Measurements from ENCODE around the gene ZNF836. TPM values are rescaled to one million over a fixed set of nuclear protein-coding genes. Genes with fewer than 3 reads are reported as not detected.

Gene ZNF836
- total and polyA plus RNA-seq, 9 of the 15 experiments (the other 6 are each of a cell fraction or from before 2014, with no cell fraction given): 0.24 to 0.69 (median 0.64) TPM; not detected in 2

DNA sequence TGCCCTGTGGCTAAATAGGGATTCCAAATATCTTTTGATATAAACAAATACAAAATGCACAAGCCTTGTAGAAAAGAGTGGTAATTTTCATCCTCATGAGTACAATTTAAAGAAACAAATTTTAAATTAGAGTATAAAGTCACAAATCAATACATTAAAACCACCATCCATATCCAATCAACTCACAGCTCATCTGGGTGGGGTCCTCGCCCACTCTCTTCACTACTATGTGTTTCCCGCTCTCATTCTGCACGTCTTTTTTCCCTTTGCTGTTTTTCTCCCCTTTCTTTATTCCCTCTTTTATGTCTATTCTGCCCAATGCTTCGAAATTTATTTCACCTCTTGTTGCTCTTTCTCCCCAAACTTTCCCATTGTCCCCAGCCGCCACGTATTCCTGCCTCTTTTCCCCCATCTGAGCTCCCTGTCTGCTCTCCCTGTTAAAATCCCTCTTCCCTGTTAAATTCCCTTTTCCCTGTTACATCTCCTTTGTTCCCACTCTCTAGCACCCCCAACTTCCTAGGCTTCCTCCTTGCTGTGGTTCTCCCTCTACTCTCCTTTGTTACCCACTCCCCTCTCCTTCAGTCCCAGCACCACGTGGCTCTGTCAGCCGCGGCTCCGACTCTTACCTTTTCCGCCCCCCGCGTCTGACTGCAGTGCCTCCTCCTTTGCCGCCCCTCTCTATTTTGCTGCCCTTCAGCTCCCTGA lies 33.0 kb downstream of the ZNF836 start (continued):
- TF ChIP-seq HBP1 (CRISPR knock-in tag; IDR thresholded peaks at IDR 0.05) (peak; percentile 34; the same call in 1 of the 2 replicates), SMAD1 (IDR thresholded peaks at IDR 0.05; ENCODE audit: low read depth, low read length, partially characterized antibody) (no peak), GATAD2A (IDR thresholded peaks at IDR 0.05) (no peak), ATF1 (CRISPR knock-in tag; IDR thresholded peaks at IDR 0.05) (no peak), ATF1 (tag; IDR thresholded peaks at IDR 0.05) (no peak), SNAPC5 (CRISPR knock-in tag; IDR thresholded peaks at IDR 0.05) (no peak), CHD2 (IDR thresholded peaks at IDR 0.05; ENCODE audit: low read depth, low read length) (no peak), ZNF232 (CRISPR knock-in tag; IDR thresholded peaks at IDR 0.05) (no peak), HCFC1 (IDR thresholded peaks at IDR 0.05; ENCODE audit: low read depth, low read length) (no peak), SMARCA5 (IDR thresholded peaks at IDR 0.05) (no peak), ZNF121 (CRISPR knock-in tag; conservative IDR thresholded peaks at IDR 0.05) (no peak), SMARCA4 (IDR thresholded peaks at IDR 0.05) (no peak), RAD51 (IDR thresholded peaks at IDR 0.05; ENCODE audit: borderline replicate concordance, low read depth) (peak; percentile 68), JUN (IDR thresholded peaks at IDR 0.05; ENCODE audit: borderline replicate concordance, low read depth, low read length) (no peak), JUN (CRISPR knock-in tag; IDR thresholded peaks at IDR 0.05; ENCODE audit: borderline replicate concordance) (no peak)
- TF ChIP-seq, protein P1, sequence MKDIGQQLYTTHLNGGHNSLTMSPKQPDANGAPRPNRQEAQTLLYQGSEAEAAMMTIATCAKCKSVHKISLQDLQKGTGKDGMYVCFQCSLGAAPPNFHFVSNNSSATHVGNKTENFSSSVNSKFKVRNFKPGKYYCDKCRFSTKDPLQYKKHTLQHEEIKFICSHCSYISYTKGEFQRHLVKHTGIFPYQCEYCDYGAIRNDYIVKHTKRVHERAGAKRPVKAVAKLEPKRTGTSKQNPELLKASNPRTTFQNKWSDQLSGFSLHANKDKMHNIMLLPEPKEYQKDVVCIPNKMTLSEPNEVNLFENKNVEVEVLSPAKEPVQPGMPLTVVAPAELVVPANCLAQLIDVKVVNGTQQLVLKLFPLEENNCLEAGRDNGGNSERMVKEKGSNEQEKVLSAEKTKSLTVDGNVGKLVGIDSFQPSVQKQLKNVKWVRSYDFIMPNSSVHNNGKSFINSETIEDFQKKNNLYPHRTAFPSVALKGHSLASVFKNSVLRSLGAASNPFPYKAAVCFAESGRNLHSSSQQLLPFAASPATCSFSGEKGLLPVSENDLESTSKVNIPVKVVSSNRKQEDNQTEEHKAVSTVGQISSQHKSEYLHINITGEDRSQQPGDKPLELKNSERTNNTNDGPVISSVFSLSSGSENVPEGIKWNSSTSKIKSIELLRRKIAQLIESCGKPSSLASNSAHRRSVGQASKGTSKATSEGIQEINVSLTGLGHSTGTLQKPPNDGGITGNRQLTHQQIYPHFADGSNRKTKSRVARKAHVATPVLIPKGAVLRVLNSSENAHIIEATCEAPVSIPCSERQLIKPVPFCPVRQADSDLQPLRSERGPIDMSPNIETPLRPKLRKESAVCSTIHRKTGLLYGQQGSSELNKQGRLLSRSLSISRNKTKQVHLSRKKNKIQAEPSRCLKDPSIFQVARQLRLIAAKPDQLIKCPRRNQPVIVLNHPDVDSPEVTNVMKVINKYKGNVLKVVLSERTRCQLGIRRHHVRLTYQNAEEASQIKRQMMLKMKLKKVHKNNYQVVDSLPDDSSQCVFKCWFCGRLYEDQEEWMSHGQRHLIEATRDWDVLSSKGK (CRISPR knock-in tag; IDR thresholded peaks at IDR 0.05): no peak
- TF ChIP-seq, protein P2, sequence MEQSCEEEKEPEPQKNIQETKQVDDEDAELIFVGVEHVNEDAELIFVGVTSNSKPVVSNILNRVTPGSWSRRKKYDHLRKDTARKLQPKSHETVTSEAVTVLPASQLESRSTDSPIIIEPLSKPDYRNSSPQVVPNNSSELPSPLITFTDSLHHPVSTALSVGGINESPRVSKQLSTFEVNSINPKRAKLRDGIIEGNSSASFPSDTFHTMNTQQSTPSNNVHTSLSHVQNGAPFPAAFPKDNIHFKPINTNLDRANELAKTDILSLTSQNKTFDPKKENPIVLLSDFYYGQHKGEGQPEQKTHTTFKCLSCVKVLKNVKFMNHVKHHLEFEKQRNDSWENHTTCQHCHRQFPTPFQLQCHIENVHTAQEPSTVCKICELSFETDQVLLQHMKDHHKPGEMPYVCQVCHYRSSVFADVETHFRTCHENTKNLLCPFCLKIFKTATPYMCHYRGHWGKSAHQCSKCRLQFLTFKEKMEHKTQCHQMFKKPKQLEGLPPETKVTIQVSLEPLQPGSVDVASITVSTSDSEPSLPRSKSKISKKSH (CRISPR knock-in tag; IDR thresholded peaks at IDR 0.05): no peak
- TF ChIP-seq, protein P3, sequence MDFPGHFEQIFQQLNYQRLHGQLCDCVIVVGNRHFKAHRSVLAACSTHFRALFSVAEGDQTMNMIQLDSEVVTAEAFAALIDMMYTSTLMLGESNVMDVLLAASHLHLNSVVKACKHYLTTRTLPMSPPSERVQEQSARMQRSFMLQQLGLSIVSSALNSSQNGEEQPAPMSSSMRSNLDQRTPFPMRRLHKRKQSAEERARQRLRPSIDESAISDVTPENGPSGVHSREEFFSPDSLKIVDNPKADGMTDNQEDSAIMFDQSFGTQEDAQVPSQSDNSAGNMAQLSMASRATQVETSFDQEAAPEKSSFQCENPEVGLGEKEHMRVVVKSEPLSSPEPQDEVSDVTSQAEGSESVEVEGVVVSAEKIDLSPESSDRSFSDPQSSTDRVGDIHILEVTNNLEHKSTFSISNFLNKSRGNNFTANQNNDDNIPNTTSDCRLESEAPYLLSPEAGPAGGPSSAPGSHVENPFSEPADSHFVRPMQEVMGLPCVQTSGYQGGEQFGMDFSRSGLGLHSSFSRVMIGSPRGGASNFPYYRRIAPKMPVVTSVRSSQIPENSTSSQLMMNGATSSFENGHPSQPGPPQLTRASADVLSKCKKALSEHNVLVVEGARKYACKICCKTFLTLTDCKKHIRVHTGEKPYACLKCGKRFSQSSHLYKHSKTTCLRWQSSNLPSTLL (IDR thresholded peaks at IDR 0.05): no peak

Data from K562 (cell line).